Smooth muscle cell of the brain vasculature (primary cell): Measurements from ENCODE around the gene PCSK6.

Experiments used
- DNase-seq: peaks from one replicate; pipeline ENCODE4 v3.0.0-alpha.2; 2012; ENCODE audit warnings: low read depth, low spot score

The PCSK6 gene

GRCh38 chr15:101522621-101523559, 33.4 kb upstream of the PCSK6 start:
- no peak for DNase-seq

- no peak for DNase-seq
Observed at GRCh38 chr15:101522091-101522490, 32.6 kb upstream of the PCSK6 start.

GRCh38 chr15:101521591-101521990, 32.1 kb upstream of the PCSK6 start:
- no peak for DNase-seq

- no peak for DNase-seq
Observed at GRCh38 chr15:101521069-101521468, 31.6 kb upstream of the PCSK6 start.

- no peak for DNase-seq
Observed at GRCh38 chr15:101520395-101520794, 30.9 kb upstream of the PCSK6 start.

- DNase-seq, result no peak
Observed at GRCh38 chr15:101517504-101517903, 28.0 kb upstream of the PCSK6 start.

GRCh38 chr15:101514318-101514717, 24.8 kb upstream of the PCSK6 start:
- DNase-seq, result no peak

GRCh38 chr15:101511717-101512116, 22.2 kb upstream of the PCSK6 start:
- no peak for DNase-seq

GRCh38 chr15:101510212-101511197, 21.0 kb upstream of the PCSK6 start:
- no peak for DNase-seq

- no peak for DNase-seq
Observed at GRCh38 chr15:101509279-101509678, 19.8 kb upstream of the PCSK6 start.

GRCh38 chr15:101506491-101506890, 17.0 kb upstream of the PCSK6 start:
- DNase-seq, result no peak

- no peak for DNase-seq
Observed at GRCh38 chr15:101505610-101506337, 16.3 kb upstream of the PCSK6 start.

- no peak for DNase-seq
Observed at GRCh38 chr15:101504866-101505609, 15.5 kb upstream of the PCSK6 start.

GRCh38 chr15:101504373-101504772, 14.9 kb upstream of the PCSK6 start:
- DNase-seq, result no peak

- no peak for DNase-seq
Observed at GRCh38 chr15:101503296-101503599, 13.7 kb upstream of the PCSK6 start.

GRCh38 chr15:101502572-101503295, 13.2 kb upstream of the PCSK6 start:
- no peak for DNase-seq

- DNase-seq, result no peak
Observed at GRCh38 chr15:101501703-101502373, 12.3 kb upstream of the PCSK6 start.

- no peak for DNase-seq
Observed at GRCh38 chr15:101500865-101501551, 11.5 kb upstream of the PCSK6 start.
